Left ventricle myocardium inferior (tissue), 1 donor: ENCODE measurements around the gene PGP. TPM values are rescaled to one million over a fixed set of nuclear protein-coding genes. Genes with fewer than 3 reads are reported as not detected.

ENCODE experiments used
- DNase-seq: peaks from one replicate; pipeline ENCODE4 v3.0.0-alpha.2; 2020
- H3K27ac ChIP-seq: fragments of 200-600 bp; replicated peaks from 2 replicates; pipeline ENCODE4 v1.8.0; 2021
- H3K27me3 ChIP-seq: fragments of 200-600 bp; 2 replicates; pipeline ENCODE4 v1.8.0; 2021; ENCODE audit warnings: low read depth
- H3K36me3 ChIP-seq: fragments of 200-600 bp; 2 replicates; pipeline ENCODE4 v1.8.0; 2021
- H3K4me1 ChIP-seq: fragments of 200-600 bp; 2 replicates; pipeline ENCODE4 v1.8.0; 2021
- H3K4me3 ChIP-seq: fragments of 200-600 bp; 2 replicates; pipeline ENCODE4 v1.8.0; 2021; ENCODE audit warnings: mild to moderate bottlenecking, moderate library complexity
- H3K9me3 ChIP-seq: fragments of 200-600 bp; replicated peaks from 2 replicates; pipeline ENCODE4 v1.8.0; 2021
- CTCF ChIP-seq: fragments of 200-600 bp; IDR thresholded peaks from 2 replicates; pipeline ENCODE4 v1.8.0; 2021; ENCODE audit warnings: antibody characterized with exemption, mild to moderate bottlenecking, borderline replicate concordance
- intact Hi-C: fragments of 100-400 bp; cut with micrococcal nuclease; formaldehyde crosslinking; loops from one replicate; pipeline ENCODE4 v1.11.0; 2022
- total RNA-seq: library from RNA; stranded (reverse); fragmentation: NEBNext Ultra II Directional; extraction: Animal tissue kit (Norgen Biotek cat#: 25700); gene quantifications from one replicate; pipeline ENCODE4 v1.2.1, GENCODE V29; 2021
- donor health status: DM: no; HTN: yes; CAD: no; lungs with severe emphysema.

PGP gene
- total RNA-seq, 1 donor from 2014 or later: 34.1 TPM

DNA sequence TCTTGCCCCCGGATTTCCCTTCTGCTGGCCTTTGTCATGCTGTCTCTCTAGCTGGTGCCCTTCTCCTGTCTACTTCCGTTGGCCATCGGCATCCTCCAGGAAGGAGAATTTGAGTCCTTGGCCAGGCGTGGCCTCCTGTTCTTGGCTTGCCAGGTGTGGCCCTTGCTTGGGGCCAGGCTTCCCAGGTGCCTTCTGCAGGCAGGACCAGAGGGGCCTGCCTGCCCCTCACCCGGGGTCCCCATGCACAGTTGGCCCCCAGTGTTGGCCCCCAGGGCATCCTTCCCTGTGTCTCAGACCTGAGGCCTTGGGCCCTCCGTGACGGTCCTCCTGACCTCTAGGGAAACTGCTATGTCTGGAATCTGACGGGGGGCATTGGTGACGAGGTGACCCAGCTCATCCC is 6.8 kb downstream of the PGP start:
- no peak for TF ChIP-seq CTCF
- no peaks in the 10 kb centered on the region for H3K9me3 ChIP-seq
- intact Hi-C loops: no loop called here
- H3K27ac ChIP-seq: no peak overlapping the region
- H3K27me3 ChIP-seq: no peaks in the 10 kb centered on the region
- peaks cover 55% of the 10 kb centered on the region for H3K4me1 ChIP-seq
- peaks cover 33% of the 10 kb centered on the region for H3K36me3 ChIP-seq
- no peak overlapping the region for H3K4me3 ChIP-seq
- DNase-seq: no peak

DNA sequence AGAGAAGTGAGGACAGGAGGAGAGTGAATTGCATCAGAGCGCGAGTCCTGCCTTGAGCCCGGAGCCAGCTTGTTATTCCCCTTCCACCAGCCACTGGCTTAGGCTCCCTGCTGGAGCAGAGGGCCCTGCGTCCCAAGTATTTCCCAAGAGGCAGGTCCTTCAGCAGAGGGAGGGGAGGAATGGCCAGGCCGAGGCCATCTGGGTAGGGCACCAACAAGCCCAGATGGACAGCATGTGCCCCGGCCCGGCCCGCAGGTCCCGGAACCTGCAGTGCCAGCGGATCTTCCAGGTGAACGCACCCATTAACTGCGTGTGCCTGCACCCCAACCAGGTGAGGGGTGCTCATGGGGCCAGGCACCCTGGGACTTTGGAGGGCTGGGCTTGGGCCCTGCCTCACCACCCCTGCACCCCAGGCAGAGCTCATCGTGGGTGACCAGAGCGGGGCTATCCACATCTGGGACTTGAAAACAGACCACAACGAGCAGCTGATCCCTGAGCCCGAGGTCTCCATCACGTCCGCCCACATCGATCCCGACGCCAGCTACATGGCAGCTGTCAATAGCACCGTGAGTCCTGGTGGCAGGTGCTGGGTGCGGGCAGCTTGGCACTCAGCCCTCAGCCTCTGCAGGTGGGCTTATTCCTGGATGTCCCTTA is 7.7 kb downstream of the PGP start:
- no peak for DNase-seq
- no peaks in the 10 kb centered on the region for H3K9me3 ChIP-seq
- intact Hi-C loops: no loop called here
- TF ChIP-seq CTCF: no peak
- peak overlapping the region; percentile 86 for H3K4me3 ChIP-seq
- no peaks in the 10 kb centered on the region for H3K27me3 ChIP-seq
- peaks cover 46% of the 10 kb centered on the region for H3K4me1 ChIP-seq
- peaks cover 33% of the 10 kb centered on the region for H3K36me3 ChIP-seq
- peak overlapping the region; percentile 100 for H3K27ac ChIP-seq

DNA sequence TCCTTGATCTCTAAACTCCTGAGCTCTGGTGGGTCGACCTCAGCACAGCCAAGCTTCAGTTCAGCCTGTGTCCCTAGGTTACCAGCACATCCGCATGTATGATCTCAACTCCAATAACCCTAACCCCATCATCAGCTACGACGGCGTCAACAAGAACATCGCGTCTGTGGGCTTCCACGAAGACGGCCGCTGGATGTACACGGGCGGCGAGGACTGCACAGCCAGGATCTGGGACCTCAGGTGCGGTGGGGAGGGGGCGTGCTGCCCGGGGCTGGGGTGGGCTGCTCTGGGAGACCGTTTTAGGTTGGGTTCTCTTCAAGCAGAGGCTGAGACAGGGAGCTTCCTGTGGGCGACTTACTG is 8.2 kb downstream of the PGP start:
- Histone ChIP-seq H3K27ac (peak overlapping the region; percentile 100), H3K9me3 (no peaks in the 10 kb centered on the region), H3K36me3 (peaks cover 33% of the 10 kb centered on the region), H3K27me3 (no peaks in the 10 kb centered on the region), H3K4me1 (peaks cover 41% of the 10 kb centered on the region), H3K4me3 (peak overlapping the region; percentile 86)
- no peak for DNase-seq
- no peak for TF ChIP-seq CTCF
- intact Hi-C loops: no loop called here

- Histone ChIP-seq H3K27ac (peak overlapping the region; percentile 100), H3K27me3 (no peaks in the 10 kb centered on the region), H3K9me3 (no peaks in the 10 kb centered on the region), H3K36me3 (peaks cover 33% of the 10 kb centered on the region), H3K4me3 (peak overlapping the region; percentile 86), H3K4me1 (peaks cover 36% of the 10 kb centered on the region)
- no peak for DNase-seq
- intact Hi-C loops: no loop called here
- no peak for TF ChIP-seq CTCF
These were observed 8.7 kb downstream of the PGP start for GRCh38 chr16:2205967-2206313.

GRCh38 chr16:2205104-2205966 is 9.3 kb downstream of the PGP start, which contains the start of gene MLST8:
MLST8 (plus strand) TSS chr16:2205454; CDS start chr16:2206086, 632 bp downstream.
- peak; percentile 28 for TF ChIP-seq CTCF
- H3K9me3 ChIP-seq: no peaks in the 10 kb centered on the region
- DNase-seq: peak; percentile 88
- no peaks in the 10 kb centered on the region for H3K27me3 ChIP-seq
- peaks cover 33% of the 10 kb centered on the region for H3K36me3 ChIP-seq
- intact Hi-C loops: no loop called here
- peak within 1 kb of the TSS; percentile 86 for H3K4me3 ChIP-seq
- H3K27ac ChIP-seq: peak within 1 kb of the TSS; percentile 100
- peaks cover 31% of the 10 kb centered on the region for H3K4me1 ChIP-seq
